Measurements from ENCODE around the gene STAG1. TPM values are rescaled to one million over a fixed set of nuclear protein-coding genes. Genes with fewer than 3 reads are reported as not detected.

Gene STAG1
- polyA plus RNA-seq, 1 donor from 2014 or later = 30.8 TPM

- Histone ChIP-seq H3K4me2 (ENCODE audit: low read length) (no peak overlapping the region), H2AFZ (ENCODE audit: low read depth, low read length) (no peak overlapping the region), H3K9me3 (ENCODE audit: low read length) (no peaks in the 10 kb centered on the region), H4K20me1 (ENCODE audit: insufficient read depth) (no peaks in the 10 kb centered on the region), H3K27me3 (ENCODE audit: insufficient read depth, low read depth, low read length) (no peaks in the 10 kb centered on the region), H3K79me2 (replicated peaks; ENCODE audit: insufficient read depth, low read length) (no peaks in the 10 kb centered on the region), H3K4me3 (ENCODE audit: low read length) (no peak overlapping the region), H3K36me3 (ENCODE audit: insufficient read depth, low read length) (no peaks in the 10 kb centered on the region), H3K9me2 (ENCODE audit: insufficient read depth, low read length) (no peaks in the 10 kb centered on the region), H3K9ac (ENCODE audit: low read length) (no peak overlapping the region), H3K27ac (ENCODE audit: low read length) (no peak overlapping the region), H3F3A (ENCODE audit: insufficient read depth, low read length, poor library complexity, severe bottlenecking) (no peaks in the 10 kb centered on the region)
- TF ChIP-seq RAD21 (conservative IDR thresholded peaks at IDR 0.05) (no peak), CTCF (IDR thresholded peaks at IDR 0.05; ENCODE audit: poor library complexity, severe bottlenecking) (no peak), TAF1 (IDR thresholded peaks at IDR 0.05; ENCODE audit: low read depth) (no peak), POLR2AphosphoS5 (IDR thresholded peaks at IDR 0.05) (no peak), MXI1 (conservative IDR thresholded peaks at IDR 0.05; ENCODE audit: poor library complexity, severe bottlenecking) (no peak), EZH2 (IDR thresholded peaks at IDR 0.05; ENCODE audit: borderline replicate concordance, insufficient read depth, low read length, poor library complexity, severe bottlenecking) (no peak), EP300 (conservative IDR thresholded peaks at IDR 0.05; ENCODE audit: poor library complexity, severe bottlenecking) (no peak), SMC3 (conservative IDR thresholded peaks at IDR 0.05; ENCODE audit: poor library complexity) (no peak), REST (IDR thresholded peaks at IDR 0.05; ENCODE audit: borderline replicate concordance) (no peak)
Observed at GRCh38 chr3:136532766-136533165, 219.4 kb downstream of the STAG1 start.

- no peaks in the 10 kb centered on the region for H3K27me3 ChIP-seq (ENCODE audit: insufficient read depth, low read depth, low read length)
- no peak overlapping the region for H3K27ac ChIP-seq (ENCODE audit: low read length)
- H3K9me3 ChIP-seq (ENCODE audit: low read length) = no peaks in the 10 kb centered on the region
- no peak overlapping the region for H3K4me2 ChIP-seq (ENCODE audit: low read length)
- H2AFZ ChIP-seq (ENCODE audit: low read depth, low read length) = no peak overlapping the region
- no peaks in the 10 kb centered on the region for H3K9me2 ChIP-seq (ENCODE audit: insufficient read depth, low read length)
- no peak overlapping the region for H3K4me3 ChIP-seq (ENCODE audit: low read length)
- H4K20me1 ChIP-seq (ENCODE audit: insufficient read depth) = no peaks in the 10 kb centered on the region
- TF ChIP-seq POLR2AphosphoS5 (IDR thresholded peaks at IDR 0.05) = no peak
- TF ChIP-seq EZH2 (IDR thresholded peaks at IDR 0.05; ENCODE audit: borderline replicate concordance, insufficient read depth, low read length, poor library complexity, severe bottlenecking) = no peak
- no peak for TF ChIP-seq CTCF (IDR thresholded peaks at IDR 0.05; ENCODE audit: poor library complexity, severe bottlenecking)
- no peak for TF ChIP-seq RAD21 (conservative IDR thresholded peaks at IDR 0.05)
- no peak for TF ChIP-seq TAF1 (IDR thresholded peaks at IDR 0.05; ENCODE audit: low read depth)
- no peak for TF ChIP-seq EP300 (conservative IDR thresholded peaks at IDR 0.05; ENCODE audit: poor library complexity, severe bottlenecking)
- TF ChIP-seq REST (IDR thresholded peaks at IDR 0.05; ENCODE audit: borderline replicate concordance) = no peak
- TF ChIP-seq MXI1 (conservative IDR thresholded peaks at IDR 0.05; ENCODE audit: poor library complexity, severe bottlenecking) = no peak
- TF ChIP-seq SMC3 (conservative IDR thresholded peaks at IDR 0.05; ENCODE audit: poor library complexity) = no peak
- H3K79me2 ChIP-seq (replicated peaks; ENCODE audit: insufficient read depth, low read length) = no peaks in the 10 kb centered on the region
- no peaks in the 10 kb centered on the region for H3F3A ChIP-seq (ENCODE audit: insufficient read depth, low read length, poor library complexity, severe bottlenecking)
- no peaks in the 10 kb centered on the region for H3K36me3 ChIP-seq (ENCODE audit: insufficient read depth, low read length)
- H3K9ac ChIP-seq (ENCODE audit: low read length) = no peak overlapping the region
Observed at GRCh38 chr3:136518102-136518501, 234.1 kb downstream of the STAG1 start.

Data from neural cell (in vitro differentiated cells).